Measurements from ENCODE around the gene USP24.
"Not testable (repeated sequence)": the region's sequence is repeated elsewhere in the genome, so short reads cannot be mapped to it uniquely, and the experiment has no call there.

The USP24 gene

DNA sequence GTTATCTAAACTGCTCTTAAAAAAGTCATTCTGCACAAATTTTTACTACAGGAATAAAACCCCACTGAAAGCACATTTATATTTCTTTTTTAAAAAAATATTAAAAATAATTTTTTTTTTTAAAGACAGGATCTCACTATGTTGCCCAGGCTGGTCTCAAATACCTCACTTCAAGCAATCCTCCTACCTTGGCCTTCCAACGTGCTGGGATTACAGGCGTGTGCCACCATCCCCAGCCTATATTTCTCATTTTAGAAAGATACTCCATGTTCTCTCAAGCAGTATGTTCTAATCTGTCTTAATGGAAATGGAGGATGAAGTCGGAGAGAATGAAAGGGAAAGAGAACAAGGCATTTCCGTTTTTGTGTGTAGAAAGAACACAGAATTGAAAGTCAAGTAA, 17.1 kb downstream of the USP24 start:
- H3K27me3 ChIP-seq (ENCODE audit: insufficient read depth, insufficient read length), result no peaks in the 10 kb centered on the region
- no peaks in the 10 kb centered on the region for H3K4me1 ChIP-seq (ENCODE audit: insufficient read depth, insufficient read length)
- no peak overlapping the region for H3K9ac ChIP-seq (ENCODE audit: insufficient read length, low read depth)
- no peak for TF ChIP-seq YY1 (IDR thresholded peaks at IDR 0.05; ENCODE audit: insufficient read depth, insufficient read length)
- no peak for TF ChIP-seq ZNF274 (IDR thresholded peaks at IDR 0.05; ENCODE audit: low read depth, low read length)
- no peak for TF ChIP-seq SUZ12 (IDR thresholded peaks at IDR 0.05; ENCODE audit: extremely low read depth, insufficient read depth, insufficient read length)
- no peak for DNase-seq (ENCODE audit: low read depth, low spot score)
- peaks cover 33% of the 10 kb centered on the region for H3K36me3 ChIP-seq (ENCODE audit: insufficient read depth, insufficient read length, low read length)
- no peak overlapping the region for H3K4me3 ChIP-seq (ENCODE audit: insufficient read length, low read depth)
- no peaks in the 10 kb centered on the region for H3K9me3 ChIP-seq (ENCODE audit: insufficient read depth, low read length)

DNA sequence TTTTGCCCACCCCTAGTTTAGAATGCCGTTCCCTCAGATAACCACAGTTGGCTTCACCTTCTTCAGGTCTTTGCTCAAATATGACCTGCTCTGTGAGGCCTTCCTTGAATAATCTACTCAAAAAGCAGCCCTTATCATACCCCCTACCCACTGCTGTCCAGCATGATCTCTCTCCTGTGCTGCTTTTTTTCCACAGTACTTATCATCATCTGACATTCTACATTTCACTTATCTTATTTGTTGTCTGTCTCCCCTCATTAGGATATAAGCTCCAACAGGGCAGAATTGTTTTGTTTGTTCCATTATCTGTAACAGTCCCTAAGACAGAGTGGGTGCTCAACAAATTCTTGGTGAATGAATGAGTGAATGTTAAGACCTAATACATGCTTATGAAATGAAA, 18.1 kb downstream of the USP24 start:
- H3K27me3 ChIP-seq (ENCODE audit: insufficient read depth, insufficient read length), result no peaks in the 10 kb centered on the region
- peaks cover 33% of the 10 kb centered on the region for H3K36me3 ChIP-seq (ENCODE audit: insufficient read depth, insufficient read length, low read length)
- no peak for TF ChIP-seq SUZ12 (IDR thresholded peaks at IDR 0.05; ENCODE audit: extremely low read depth, insufficient read depth, insufficient read length)
- TF ChIP-seq YY1 (IDR thresholded peaks at IDR 0.05; ENCODE audit: insufficient read depth, insufficient read length), result no peak
- no peak for TF ChIP-seq ZNF274 (IDR thresholded peaks at IDR 0.05; ENCODE audit: low read depth, low read length)
- no peak overlapping the region for H3K9ac ChIP-seq (ENCODE audit: insufficient read length, low read depth)
- no peaks in the 10 kb centered on the region for H3K9me3 ChIP-seq (ENCODE audit: insufficient read depth, low read length)
- DNase-seq (ENCODE audit: low read depth, low spot score), result no peak
- H3K4me3 ChIP-seq (ENCODE audit: insufficient read length, low read depth), result no peak overlapping the region
- no peaks in the 10 kb centered on the region for H3K4me1 ChIP-seq (ENCODE audit: insufficient read depth, insufficient read length)

DNA sequence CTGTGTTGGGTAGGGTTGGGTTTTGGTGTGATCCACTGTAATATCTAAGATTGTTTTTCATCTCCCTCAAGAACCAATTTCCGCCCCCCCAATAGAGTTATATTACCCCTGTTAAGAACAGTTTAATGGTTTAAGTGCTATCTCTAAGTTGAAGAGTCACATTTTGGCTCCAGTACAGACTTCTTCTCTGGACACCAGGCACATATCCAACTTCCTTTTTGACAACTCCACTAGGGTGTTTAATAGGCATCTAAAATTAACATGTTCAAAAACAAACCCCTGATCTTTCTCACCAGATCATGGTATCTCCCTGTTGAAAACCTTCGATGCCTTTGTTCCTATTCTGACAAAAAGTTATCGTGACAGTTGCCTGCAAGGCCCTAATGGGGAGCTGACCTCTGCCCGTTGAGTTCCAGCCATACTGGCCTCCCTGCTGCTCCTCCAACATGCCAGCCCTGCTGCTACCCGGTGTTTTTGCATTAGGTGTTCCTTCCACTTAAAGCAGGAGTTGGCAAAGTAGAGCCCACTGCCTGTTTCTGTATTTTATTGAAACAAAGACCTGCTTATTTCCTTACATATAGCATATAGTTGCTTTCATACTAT, 18.6 kb downstream of the USP24 start:
- no peak for TF ChIP-seq SUZ12 (IDR thresholded peaks at IDR 0.05; ENCODE audit: extremely low read depth, insufficient read depth, insufficient read length)
- TF ChIP-seq YY1 (IDR thresholded peaks at IDR 0.05; ENCODE audit: insufficient read depth, insufficient read length), result no peak
- no peak for TF ChIP-seq ZNF274 (IDR thresholded peaks at IDR 0.05; ENCODE audit: low read depth, low read length)
- Histone ChIP-seq H3K4me3 (ENCODE audit: insufficient read length, low read depth) (no peak overlapping the region), H3K36me3 (ENCODE audit: insufficient read depth, insufficient read length, low read length) (peaks cover 33% of the 10 kb centered on the region), H3K4me1 (ENCODE audit: insufficient read depth, insufficient read length) (no peaks in the 10 kb centered on the region), H3K9ac (ENCODE audit: insufficient read length, low read depth) (no peak overlapping the region), H3K9me3 (ENCODE audit: insufficient read depth, low read length) (no peaks in the 10 kb centered on the region), H3K27me3 (ENCODE audit: insufficient read depth, insufficient read length) (no peaks in the 10 kb centered on the region)
- DNase-seq (ENCODE audit: low read depth, low spot score), result no peak

DNA sequence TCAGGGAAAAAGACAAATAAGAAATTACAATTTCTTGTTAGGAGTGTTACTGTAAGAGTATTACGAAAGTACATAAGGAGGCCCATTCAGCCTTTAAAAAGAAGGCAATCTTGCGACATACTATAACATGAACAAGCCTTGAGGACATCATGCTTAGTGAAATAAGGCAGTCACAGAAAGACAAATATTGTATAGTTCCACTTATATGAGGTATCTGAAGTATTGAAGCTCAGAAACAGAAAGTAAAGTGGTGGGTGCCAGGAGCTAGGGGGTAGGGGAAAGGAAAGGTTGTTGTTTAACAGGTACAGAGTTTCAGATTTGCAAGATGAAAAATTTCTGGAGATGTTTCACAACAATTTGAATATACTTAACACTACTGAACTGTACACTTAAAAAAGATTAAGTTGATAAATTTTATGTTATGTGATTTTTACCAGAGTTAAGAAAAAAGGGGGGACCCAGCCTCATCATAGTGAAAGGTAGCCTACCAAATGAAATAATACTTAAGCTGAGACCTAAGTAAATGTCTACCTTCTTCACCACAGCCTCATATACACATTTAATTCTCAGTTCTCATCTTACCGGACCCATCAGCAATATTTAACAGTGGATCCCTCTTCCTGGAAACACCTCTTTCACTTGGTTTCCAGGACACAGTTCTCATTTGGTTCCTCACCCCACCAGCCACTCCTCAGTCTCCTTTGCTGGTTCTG, 19.5 kb downstream of the USP24 start:
- Histone ChIP-seq H3K4me1 (ENCODE audit: insufficient read depth, insufficient read length) (no peaks in the 10 kb centered on the region), H3K9ac (ENCODE audit: insufficient read length, low read depth) (no peak overlapping the region), H3K4me3 (ENCODE audit: insufficient read length, low read depth) (no peak overlapping the region), H3K36me3 (ENCODE audit: insufficient read depth, insufficient read length, low read length) (peaks cover 33% of the 10 kb centered on the region), H3K9me3 (ENCODE audit: insufficient read depth, low read length) (no peaks in the 10 kb centered on the region), H3K27me3 (ENCODE audit: insufficient read depth, insufficient read length) (no peaks in the 10 kb centered on the region)
- no peak for TF ChIP-seq YY1 (IDR thresholded peaks at IDR 0.05; ENCODE audit: insufficient read depth, insufficient read length)
- TF ChIP-seq SUZ12 (IDR thresholded peaks at IDR 0.05; ENCODE audit: extremely low read depth, insufficient read depth, insufficient read length), result no peak
- no peak for TF ChIP-seq ZNF274 (IDR thresholded peaks at IDR 0.05; ENCODE audit: low read depth, low read length)
- no peak for DNase-seq (ENCODE audit: low read depth, low spot score)

DNA sequence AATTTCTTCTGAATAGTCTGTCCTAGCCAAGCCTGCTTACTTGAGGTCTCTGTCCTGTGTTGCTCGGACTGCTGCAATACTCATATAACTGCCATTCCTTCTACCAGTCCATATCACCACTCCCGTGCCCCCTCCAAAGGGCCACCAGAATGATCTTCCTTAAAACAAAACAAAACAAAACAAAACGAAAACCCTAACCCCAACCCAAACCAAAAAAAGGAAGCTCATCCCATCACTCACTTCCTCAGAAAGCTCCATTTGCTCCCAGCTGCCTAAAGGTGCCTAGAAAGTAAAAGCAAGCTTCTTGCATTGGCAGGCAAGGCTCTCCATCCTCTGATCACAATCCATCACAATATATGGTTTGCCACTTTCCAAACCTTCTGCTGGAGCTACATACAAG, 20.3 kb downstream of the USP24 start:
- Histone ChIP-seq H3K36me3 (ENCODE audit: insufficient read depth, insufficient read length, low read length) (peaks cover 31% of the 10 kb centered on the region), H3K4me3 (ENCODE audit: insufficient read length, low read depth) (no peak overlapping the region), H3K9me3 (ENCODE audit: insufficient read depth, low read length) (no peaks in the 10 kb centered on the region), H3K9ac (ENCODE audit: insufficient read length, low read depth) (no peak overlapping the region), H3K27me3 (ENCODE audit: insufficient read depth, insufficient read length) (no peaks in the 10 kb centered on the region), H3K4me1 (ENCODE audit: insufficient read depth, insufficient read length) (no peaks in the 10 kb centered on the region)
- TF ChIP-seq SUZ12 (IDR thresholded peaks at IDR 0.05; ENCODE audit: extremely low read depth, insufficient read depth, insufficient read length), result no peak
- TF ChIP-seq YY1 (IDR thresholded peaks at IDR 0.05; ENCODE audit: insufficient read depth, insufficient read length), result no peak
- TF ChIP-seq ZNF274 (IDR thresholded peaks at IDR 0.05; ENCODE audit: low read depth, low read length), result no peak
- DNase-seq (ENCODE audit: low read depth, low spot score), result no peak

DNA sequence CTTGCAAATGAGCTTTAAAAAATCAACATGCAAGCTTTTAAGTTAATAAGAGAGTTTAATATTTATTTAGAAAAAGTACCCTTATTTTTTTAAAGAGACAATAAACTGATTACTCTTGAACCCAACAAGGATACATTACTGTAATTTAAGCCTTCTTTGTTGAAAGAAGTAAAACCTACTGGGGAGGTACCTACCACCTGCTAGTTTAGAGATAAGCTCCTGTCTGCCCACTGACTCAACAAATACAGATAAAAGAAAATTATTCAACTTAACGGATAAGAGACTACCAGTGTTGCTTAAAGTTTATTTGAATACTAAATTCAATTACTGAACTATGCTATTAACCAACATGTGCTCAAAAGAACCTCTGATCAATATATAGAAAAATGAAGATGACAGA, 23.1 kb downstream of the USP24 start:
- TF ChIP-seq YY1 (IDR thresholded peaks at IDR 0.05; ENCODE audit: insufficient read depth, insufficient read length), result no peak
- TF ChIP-seq SUZ12 (IDR thresholded peaks at IDR 0.05; ENCODE audit: extremely low read depth, insufficient read depth, insufficient read length), result no peak
- TF ChIP-seq ZNF274 (IDR thresholded peaks at IDR 0.05; ENCODE audit: low read depth, low read length), result no peak
- Histone ChIP-seq H3K4me1 (ENCODE audit: insufficient read depth, insufficient read length) (no peaks in the 10 kb centered on the region), H3K27me3 (ENCODE audit: insufficient read depth, insufficient read length) (no peaks in the 10 kb centered on the region), H3K36me3 (ENCODE audit: insufficient read depth, insufficient read length, low read length) (peaks cover 15% of the 10 kb centered on the region), H3K9me3 (ENCODE audit: insufficient read depth, low read length) (no peaks in the 10 kb centered on the region), H3K9ac (ENCODE audit: insufficient read length, low read depth) (no peak overlapping the region), H3K4me3 (ENCODE audit: insufficient read length, low read depth) (no peak overlapping the region)
- DNase-seq (ENCODE audit: low read depth, low spot score), result no peak

DNA sequence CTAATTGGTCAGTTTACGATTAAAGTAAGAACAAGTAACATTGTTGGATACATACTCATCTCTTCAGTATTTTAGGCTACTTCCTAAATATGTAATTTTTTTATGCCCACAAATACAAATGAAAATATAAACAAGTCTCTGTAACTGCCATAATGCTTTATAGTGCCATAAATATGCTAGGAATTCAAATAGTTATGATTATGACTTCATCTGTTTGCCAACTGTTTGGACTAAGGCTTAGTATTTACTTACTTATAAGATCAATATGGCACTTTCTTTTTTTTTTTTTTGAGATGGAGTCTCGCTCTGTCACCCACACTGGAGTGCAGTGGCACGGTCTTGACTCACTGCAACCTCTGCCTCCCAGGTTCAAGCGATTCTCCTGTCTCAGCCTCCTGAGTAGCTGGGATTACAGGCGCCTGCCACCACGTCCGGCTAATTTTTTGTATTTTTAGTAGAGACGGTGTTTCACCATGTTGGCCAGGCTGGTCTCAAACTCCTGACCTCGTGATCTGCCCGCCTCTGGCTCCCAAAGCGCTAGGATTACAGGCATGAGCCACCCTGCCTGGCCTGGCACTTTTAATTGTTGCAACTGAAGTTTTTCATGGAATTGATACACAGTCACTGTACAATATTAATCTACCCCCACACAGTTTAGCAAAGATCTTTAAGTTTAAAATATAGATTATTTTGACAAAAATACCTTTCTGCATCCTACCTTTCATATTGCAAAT, 23.8 kb downstream of the USP24 start:
- peaks cover 12% of the 10 kb centered on the region for H3K36me3 ChIP-seq (ENCODE audit: insufficient read depth, insufficient read length, low read length)
- H3K27me3 ChIP-seq (ENCODE audit: insufficient read depth, insufficient read length); H3K4me1 ChIP-seq (ENCODE audit: insufficient read depth, insufficient read length); H3K9ac ChIP-seq (ENCODE audit: insufficient read length, low read depth); H3K9me3 ChIP-seq (ENCODE audit: insufficient read depth, low read length); H3K4me3 ChIP-seq (ENCODE audit: insufficient read length, low read depth); DNase-seq (ENCODE audit: low read depth, low spot score): not testable (repeated sequence)
